ENCODE results near the gene CALR. TPM values are rescaled to one million over a fixed set of nuclear protein-coding genes. Genes with fewer than 3 reads are reported as not detected.

The CALR gene
- total RNA-seq, 4 donors from 2014 or later, result 171 to 350 (median 229) TPM

- no peak overlapping the region for H3K4me3 ChIP-seq (ENCODE audit: low read depth, poor library complexity, severe bottlenecking)
- 90 to 92% methylated on average over 14 of the region's 14 CpGs for WGBS, 2 donors
- intact Hi-C loops (cut with DNase I; ENCODE audit: low total_unique reads), result no loop called here
- TF ChIP-seq POLR2A (IDR thresholded peaks at IDR 0.05) (no peak), CTCF (IDR thresholded peaks at IDR 0.05) (no peak)
- DNase-seq (ENCODE audit: low spot score in 2 of 2), result no peak
These were observed 20.2 kb upstream of the CALR start for GRCh38 chr19:12918253-12918652.

- no peak overlapping the region for H3K4me3 ChIP-seq (ENCODE audit: low read depth, poor library complexity, severe bottlenecking)
- 61 to 69% methylated on average over 3 of the region's 3 CpGs for WGBS, 2 donors
- intact Hi-C loops (cut with DNase I; ENCODE audit: low total_unique reads), result no loop called here
- TF ChIP-seq CTCF (IDR thresholded peaks at IDR 0.05), result no peak
- TF ChIP-seq POLR2A (IDR thresholded peaks at IDR 0.05), result no peak
- no peak for DNase-seq (ENCODE audit: low spot score in 2 of 2)
These were observed 17.4 kb upstream of the CALR start for GRCh38 chr19:12921047-12921446.

GRCh38 chr19:12922959-12923358 lies 15.4 kb upstream of the CALR start:
- TF ChIP-seq CTCF (IDR thresholded peaks at IDR 0.05), result no peak
- whole genome bisulfite sequencing, 2 donors, result 98% methylated on average over 4 of the region's 4 CpGs
- intact Hi-C loops (cut with DNase I; ENCODE audit: low total_unique reads), result no loop called here
- no peak for DNase-seq (ENCODE audit: low spot score in 2 of 2)
- no peak overlapping the region for H3K4me3 ChIP-seq (ENCODE audit: low read depth, poor library complexity, severe bottlenecking)

- 95 to 96% methylated on average over 29 of the region's 29 CpGs for WGBS, 2 donors
- intact Hi-C loops (cut with DNase I; ENCODE audit: low total_unique reads), result no loop called here
- H3K4me3 ChIP-seq (ENCODE audit: low read depth, poor library complexity, severe bottlenecking), result no peak overlapping the region
- DNase-seq (ENCODE audit: low spot score in 2 of 2), result no peak
- no peak for TF ChIP-seq CTCF (IDR thresholded peaks at IDR 0.05)
- no peak for TF ChIP-seq POLR2A (IDR thresholded peaks at IDR 0.05)
These were observed 13.6 kb upstream of the CALR start for GRCh38 chr19:12924621-12925310.

GRCh38 chr19:12930002-12930645 lies 8.3 kb upstream of the CALR start:
- intact Hi-C loops (cut with DNase I; ENCODE audit: low total_unique reads), result no loop called here
- WGBS, 2 donors, result 92 to 94% methylated on average over 19 of the region's 19 CpGs
- TF ChIP-seq POLR2A (IDR thresholded peaks at IDR 0.05) (no peak), CTCF (IDR thresholded peaks at IDR 0.05) (no peak)
- DNase-seq (ENCODE audit: low spot score in 2 of 2), result no peak
- H3K4me3 ChIP-seq (ENCODE audit: low read depth, poor library complexity, severe bottlenecking), result no peak overlapping the region

Measured in lower leg skin (tissue), 4 donors.